GM10266 (cell line): ENCODE measurements around the gene GLMP.
A peak's percentile ranks its signal among the peaks of the same experiment; 100 is the strongest.

Experiments used
- DNase-seq: peaks from one replicate; pipeline ENCODE4 v3.0.0; 2012; ENCODE audit errors: extremely low spot score
- CTCF ChIP-seq: IDR thresholded peaks from 2 replicates; pipeline ENCODE4 v1.5.1; 2012; ENCODE audit warnings: mild to moderate bottlenecking, low read depth; ENCODE audit not compliant: control insufficient read depth, insufficient read depth; ENCODE audit errors: missing control alignments

The GLMP gene

GRCh38 chr1:156266051-156266450 lies 29.4 kb downstream of the GLMP start:
- DNase-seq, result no peak
- TF ChIP-seq CTCF, result no peak

- DNase-seq, result no peak
- no peak for TF ChIP-seq CTCF
Observed at GRCh38 chr1:156263288-156263655, 32.2 kb downstream of the GLMP start.

- DNase-seq, result no peak
- no peak for TF ChIP-seq CTCF
Observed at GRCh38 chr1:156262461-156263287, 32.8 kb downstream of the GLMP start.

GRCh38 chr1:156260896-156261295 lies 34.6 kb downstream of the GLMP start:
- DNase-seq, result no peak
- TF ChIP-seq CTCF, result no peak

GRCh38 chr1:156259805-156260204 lies 35.7 kb downstream of the GLMP start:
- TF ChIP-seq CTCF, result peak; percentile 20

GRCh38 chr1:156258859-156259258 lies 36.6 kb downstream of the GLMP start:
- TF ChIP-seq CTCF, result no peak
- no peak for DNase-seq

More at GRCh38 chr1:156259805-156260204, 35.7 kb downstream of the GLMP start:
- no peak for DNase-seq

- no peak for TF ChIP-seq CTCF
- no peak for DNase-seq
Observed at GRCh38 chr1:156257711-156258110, 37.8 kb downstream of the GLMP start.
